Measurements from ENCODE around the gene BMERB1. TPM values are rescaled to one million over a fixed set of nuclear protein-coding genes. Genes with fewer than 3 reads are reported as not detected.

The BMERB1 gene
- total and polyA plus RNA-seq, 2 donors: 6.0 to 9.1 TPM

DNA sequence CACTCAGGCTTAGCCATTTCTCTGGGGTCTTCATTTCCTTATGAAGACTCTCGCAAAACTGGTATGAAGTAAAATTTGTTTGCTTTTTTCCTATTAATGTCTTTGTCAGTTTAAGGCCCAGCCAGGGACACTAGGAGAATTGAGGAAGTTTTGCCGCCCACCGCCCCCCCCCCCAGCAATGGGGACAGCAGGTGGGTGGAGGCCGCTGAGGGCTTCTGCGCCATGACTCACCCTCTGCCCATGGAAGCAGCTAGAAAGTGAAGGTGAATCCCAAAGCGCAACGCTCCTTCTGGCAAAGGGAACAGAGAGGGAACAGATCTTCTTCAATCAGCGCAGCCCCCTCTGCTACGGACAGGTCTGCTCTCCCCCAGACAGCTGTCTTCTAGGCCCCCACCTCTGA lies 158.8 kb downstream of the BMERB1 start:
- WGBS: 91% methylated on average over 9 of the region's 9 CpGs
- no peak overlapping the region for H3K27ac ChIP-seq (ENCODE audit: low read depth in 1 of 2, low read length in 1 of 2)
- H3K4me1 ChIP-seq (ENCODE audit: control insufficient read depth in 2 of 2, insufficient read depth in 2 of 2, low read length in 2 of 2): peaks cover 0 to 2% of the 10 kb centered on the region in 2 donors
- H3K36me3 ChIP-seq (ENCODE audit: control insufficient read depth in 2 of 2, insufficient read depth in 2 of 2, low read length in 1 of 2): peaks cover 38 to 56% of the 10 kb centered on the region in 2 donors
- no peaks in the 10 kb centered on the region for H3K27me3 ChIP-seq (ENCODE audit: control insufficient read depth in 2 of 2, insufficient read depth in 1 of 2, low read length in 1 of 2)
- no peak for DNase-seq (ENCODE audit: low read depth in 6 of 9, low spot score in 9 of 9)
- H3K4me3 ChIP-seq (ENCODE audit: low read length in 2 of 2): no peak overlapping the region
- H3K9me3 ChIP-seq (ENCODE audit: control insufficient read depth in 2 of 2, insufficient read depth in 1 of 2, low read length in 1 of 2): no peaks in the 10 kb centered on the region

DNA sequence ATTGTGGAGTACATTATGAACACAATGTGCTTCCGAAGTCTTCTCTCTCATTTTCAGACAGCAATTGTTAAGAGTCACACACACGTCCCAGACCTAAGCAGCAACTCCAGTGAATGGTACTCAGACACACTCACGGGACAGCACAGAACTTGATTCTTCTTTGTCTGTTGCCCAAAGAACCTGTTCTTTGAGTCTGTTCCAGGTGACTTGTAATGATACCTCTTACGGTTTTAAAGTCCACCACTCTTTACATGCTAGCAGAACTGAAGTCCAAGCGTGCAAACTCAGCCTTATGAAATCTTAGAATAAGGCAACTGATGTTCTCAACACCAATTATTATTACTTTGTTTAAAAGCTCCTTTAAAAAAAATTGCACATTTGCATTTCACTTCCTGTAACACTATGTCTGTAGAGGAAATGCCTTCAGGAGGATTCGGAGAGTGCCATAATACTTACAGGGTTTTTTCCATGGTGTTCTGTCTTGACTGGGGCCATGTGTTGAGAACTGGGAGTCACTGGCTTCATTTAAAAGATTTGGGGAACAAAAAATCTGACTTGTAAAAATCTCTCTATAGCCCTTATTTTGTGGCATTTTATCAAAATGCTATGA lies 160.4 kb downstream of the BMERB1 start:
- peaks cover 0 to 2% of the 10 kb centered on the region in 2 donors for H3K4me1 ChIP-seq (ENCODE audit: control insufficient read depth in 2 of 2, insufficient read depth in 2 of 2, low read length in 2 of 2)
- no peaks in the 10 kb centered on the region for H3K9me3 ChIP-seq (ENCODE audit: control insufficient read depth in 2 of 2, insufficient read depth in 1 of 2, low read length in 1 of 2)
- H3K27ac ChIP-seq (ENCODE audit: low read depth in 1 of 2, low read length in 1 of 2): peak overlapping the region in 1 of 2 donors; percentile 18
- 95% methylated on average over 6 of the region's 6 CpGs for WGBS
- peaks cover 50 to 64% of the 10 kb centered on the region in 2 donors for H3K36me3 ChIP-seq (ENCODE audit: control insufficient read depth in 2 of 2, insufficient read depth in 2 of 2, low read length in 1 of 2)
- no peak for DNase-seq (ENCODE audit: low read depth in 6 of 9, low spot score in 9 of 9)
- no peak overlapping the region for H3K4me3 ChIP-seq (ENCODE audit: low read length in 2 of 2)
- H3K27me3 ChIP-seq (ENCODE audit: control insufficient read depth in 2 of 2, insufficient read depth in 1 of 2, low read length in 1 of 2): no peaks in the 10 kb centered on the region

DNA sequence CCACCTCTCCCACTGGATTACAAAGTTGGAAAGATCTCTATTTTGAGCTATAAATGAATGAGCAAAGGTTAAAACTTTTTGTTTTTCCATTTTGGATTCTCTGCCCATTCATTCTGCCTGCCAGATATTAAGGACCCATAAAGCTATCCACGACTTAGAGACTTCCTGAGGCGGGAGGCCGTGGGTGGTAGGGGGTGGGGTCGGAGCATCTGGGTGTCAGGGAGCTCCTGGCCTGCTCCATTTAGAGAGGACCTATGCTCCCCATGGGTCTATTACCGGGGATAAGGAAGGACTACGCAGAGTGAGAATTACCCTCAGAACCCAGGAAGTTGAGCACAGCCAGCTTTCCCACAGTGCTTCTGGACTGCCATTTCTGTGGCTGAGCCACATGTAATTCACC lies 162.7 kb downstream of the BMERB1 start:
- 94% methylated on average over 6 of the region's 6 CpGs for WGBS
- Histone ChIP-seq H3K4me1 (ENCODE audit: control insufficient read depth in 2 of 2, insufficient read depth in 2 of 2, low read length in 2 of 2) (no peaks in the 10 kb centered on the region), H3K27me3 (ENCODE audit: control insufficient read depth in 2 of 2, insufficient read depth in 1 of 2, low read length in 1 of 2) (no peaks in the 10 kb centered on the region), H3K36me3 (ENCODE audit: control insufficient read depth in 2 of 2, insufficient read depth in 2 of 2, low read length in 1 of 2) (peaks cover 70 to 82% of the 10 kb centered on the region in 2 donors), H3K27ac (ENCODE audit: low read depth in 1 of 2, low read length in 1 of 2) (no peak overlapping the region), H3K4me3 (ENCODE audit: low read length in 2 of 2) (no peak overlapping the region), H3K9me3 (ENCODE audit: control insufficient read depth in 2 of 2, insufficient read depth in 1 of 2, low read length in 1 of 2) (no peaks in the 10 kb centered on the region)
- no peak for DNase-seq (ENCODE audit: low read depth in 6 of 9, low spot score in 9 of 9)

DNA sequence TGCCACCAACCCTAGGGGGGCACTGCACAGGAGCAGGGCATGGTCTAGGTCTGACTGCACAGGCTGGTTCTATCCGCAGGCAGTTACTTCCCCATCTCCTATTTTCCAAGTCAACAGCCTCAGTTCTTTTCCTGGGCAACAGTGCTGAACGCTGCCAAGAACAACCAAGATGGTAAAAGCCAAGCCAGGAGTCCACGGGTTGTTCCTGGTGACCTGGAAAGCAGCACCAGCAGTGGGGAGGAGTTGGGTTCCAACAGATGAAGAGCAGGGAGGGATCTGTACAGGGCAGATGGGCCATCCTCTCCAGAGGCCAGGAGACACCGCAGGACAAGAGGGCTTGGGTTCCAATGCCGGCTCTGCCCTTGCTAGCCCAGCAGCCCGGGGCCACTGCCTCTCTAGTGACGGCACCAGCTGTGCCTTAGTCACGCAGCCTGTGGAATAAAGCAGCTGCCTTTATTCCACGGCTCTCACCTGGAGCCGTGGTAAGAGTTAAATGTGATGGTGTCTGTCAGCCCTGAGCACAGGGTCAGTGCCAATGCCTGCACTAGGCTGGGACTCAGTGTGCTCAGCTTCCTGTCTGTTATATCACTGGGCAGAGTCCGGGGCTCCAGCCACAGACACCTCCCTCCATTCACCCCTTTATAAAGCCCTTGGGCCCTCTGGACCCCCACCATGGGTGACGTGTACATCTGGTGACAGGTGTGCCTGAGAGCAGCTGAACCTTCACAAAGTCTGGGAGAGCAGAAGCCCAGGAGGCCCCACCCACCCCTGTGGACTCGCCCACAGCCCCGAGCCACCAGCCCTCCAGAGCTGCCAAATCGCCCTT lies 163.6 kb downstream of the BMERB1 start:
- H3K4me1 ChIP-seq (ENCODE audit: control insufficient read depth in 2 of 2, insufficient read depth in 2 of 2, low read length in 2 of 2): no peaks in the 10 kb centered on the region
- H3K4me3 ChIP-seq (ENCODE audit: low read length in 2 of 2): no peak overlapping the region
- H3K27ac ChIP-seq (ENCODE audit: low read depth in 1 of 2, low read length in 1 of 2): no peak overlapping the region
- no peak for DNase-seq (ENCODE audit: low read depth in 6 of 9, low spot score in 9 of 9)
- no peaks in the 10 kb centered on the region for H3K27me3 ChIP-seq (ENCODE audit: control insufficient read depth in 2 of 2, insufficient read depth in 1 of 2, low read length in 1 of 2)
- no peaks in the 10 kb centered on the region for H3K9me3 ChIP-seq (ENCODE audit: control insufficient read depth in 2 of 2, insufficient read depth in 1 of 2, low read length in 1 of 2)
- H3K36me3 ChIP-seq (ENCODE audit: control insufficient read depth in 2 of 2, insufficient read depth in 2 of 2, low read length in 1 of 2): peaks cover 79 to 83% of the 10 kb centered on the region in 2 donors
- 99% methylated on average over 15 of the region's 15 CpGs for WGBS

DNA sequence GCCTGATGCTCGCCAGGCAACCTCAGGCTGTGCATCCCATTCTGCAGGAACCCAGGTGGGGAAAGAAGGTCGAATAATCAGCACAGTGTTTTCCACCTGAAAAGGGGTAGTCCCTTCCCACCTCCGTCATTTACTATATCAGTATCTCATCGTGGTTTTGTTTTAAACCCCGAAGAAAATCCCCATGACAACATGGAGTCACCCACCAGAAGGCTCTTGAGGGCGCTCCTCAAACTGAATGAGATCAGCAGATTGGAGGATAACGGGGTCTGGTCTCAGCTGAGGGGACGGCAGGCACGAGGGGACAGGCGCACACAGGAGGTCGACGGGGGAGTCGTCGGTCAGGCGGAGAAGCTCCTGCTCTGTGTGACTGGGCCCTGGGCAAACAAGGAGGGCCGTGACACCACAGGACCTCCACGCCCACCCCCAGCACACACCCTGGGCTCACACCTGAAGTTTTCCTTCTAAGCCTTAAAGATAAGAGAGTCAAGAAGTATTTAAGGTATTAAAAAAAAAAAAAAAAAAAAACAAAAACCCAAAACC lies 164.3 kb downstream of the BMERB1 start:
- Histone ChIP-seq H3K9me3 (ENCODE audit: control insufficient read depth in 2 of 2, insufficient read depth in 1 of 2, low read length in 1 of 2) (no peaks in the 10 kb centered on the region), H3K4me1 (ENCODE audit: control insufficient read depth in 2 of 2, insufficient read depth in 2 of 2, low read length in 2 of 2) (no peaks in the 10 kb centered on the region), H3K36me3 (ENCODE audit: control insufficient read depth in 2 of 2, insufficient read depth in 2 of 2, low read length in 1 of 2) (peaks cover 79 to 80% of the 10 kb centered on the region in 2 donors), H3K27me3 (ENCODE audit: control insufficient read depth in 2 of 2, insufficient read depth in 1 of 2, low read length in 1 of 2) (no peaks in the 10 kb centered on the region), H3K4me3 (ENCODE audit: low read length in 2 of 2) (no peak overlapping the region), H3K27ac (ENCODE audit: low read depth in 1 of 2, low read length in 1 of 2) (no peak overlapping the region)
- 96% methylated on average over 17 of the region's 17 CpGs for WGBS
- DNase-seq (ENCODE audit: low read depth in 6 of 9, low spot score in 9 of 9): no peak

DNA sequence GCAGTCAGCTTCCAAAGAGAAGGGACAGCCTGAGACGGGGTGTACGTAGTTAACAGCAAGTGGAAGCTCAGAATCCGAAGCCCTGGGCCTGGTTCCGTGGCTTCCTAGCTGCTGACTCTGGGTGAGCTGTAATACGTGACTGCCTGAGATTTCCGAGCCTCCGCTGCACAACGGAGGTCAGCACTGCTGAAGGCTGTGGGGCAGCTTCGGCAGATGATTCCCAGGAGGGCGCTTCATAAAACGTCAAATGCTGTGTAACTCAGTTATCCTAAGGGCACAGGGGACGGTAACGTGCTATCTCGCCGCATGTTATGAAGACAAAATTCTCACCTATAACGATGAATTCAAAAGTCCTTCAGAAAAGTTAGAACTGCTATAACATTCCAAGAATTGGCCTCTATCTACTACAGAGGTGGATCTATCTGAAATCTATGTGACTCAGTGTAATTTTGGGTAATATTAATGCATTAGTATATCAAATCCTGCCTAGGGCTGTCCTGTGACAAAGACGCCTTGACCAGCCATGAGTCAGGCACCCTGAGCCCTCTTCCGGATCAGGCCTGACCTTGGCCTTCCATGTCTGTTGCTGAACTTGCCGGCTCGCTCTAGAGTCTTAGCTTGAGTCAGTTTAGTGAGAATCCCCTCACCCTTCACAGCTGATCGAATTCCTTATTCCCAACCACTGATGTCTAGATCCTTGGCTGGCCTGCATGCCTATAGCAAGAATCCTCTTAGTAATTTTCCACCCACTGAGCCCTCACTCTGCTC lies 165.1 kb downstream of the BMERB1 start:
- no peaks in the 10 kb centered on the region for H3K4me1 ChIP-seq (ENCODE audit: control insufficient read depth in 2 of 2, insufficient read depth in 2 of 2, low read length in 2 of 2)
- H3K36me3 ChIP-seq (ENCODE audit: control insufficient read depth in 2 of 2, insufficient read depth in 2 of 2, low read length in 1 of 2): peaks cover 86 to 87% of the 10 kb centered on the region in 2 donors
- no peaks in the 10 kb centered on the region for H3K9me3 ChIP-seq (ENCODE audit: control insufficient read depth in 2 of 2, insufficient read depth in 1 of 2, low read length in 1 of 2)

DNA sequence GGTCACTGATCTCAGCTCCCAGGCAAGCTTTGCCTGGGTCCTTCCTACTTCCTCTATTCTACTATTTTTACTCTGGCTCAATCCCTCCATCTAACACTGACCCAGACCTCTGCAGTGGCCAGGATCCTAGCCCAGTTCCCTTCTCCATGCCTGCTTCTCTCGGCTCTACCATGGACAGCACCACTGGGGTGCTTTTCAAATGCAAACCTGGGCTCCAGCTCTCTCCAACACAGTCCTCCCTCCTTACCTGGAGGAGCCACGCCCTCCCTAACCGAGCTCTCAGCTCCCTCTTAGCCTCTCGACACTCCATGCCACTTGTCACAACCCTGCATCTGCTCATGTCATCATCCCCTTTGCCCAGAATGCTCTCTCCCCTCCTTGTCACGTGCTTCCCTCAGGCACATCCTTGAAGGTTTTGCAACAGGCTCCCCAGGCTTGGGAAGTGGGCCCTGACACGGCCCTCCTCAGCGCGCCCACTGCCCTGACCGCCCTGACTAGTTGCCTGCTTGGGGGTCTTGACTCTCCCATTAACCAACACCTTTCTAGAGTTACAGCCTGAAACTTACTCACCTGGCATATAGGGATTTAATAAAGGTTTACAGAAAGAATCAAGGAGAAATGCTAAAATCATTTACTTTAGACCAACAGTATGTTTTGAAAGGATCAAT lies 167.0 kb downstream of the BMERB1 start:
- Histone ChIP-seq H3K27me3 (ENCODE audit: control insufficient read depth in 2 of 2, insufficient read depth in 1 of 2, low read length in 1 of 2) (no peaks in the 10 kb centered on the region), H3K27ac (ENCODE audit: low read depth in 1 of 2, low read length in 1 of 2) (no peak overlapping the region), H3K4me1 (ENCODE audit: control insufficient read depth in 2 of 2, insufficient read depth in 2 of 2, low read length in 2 of 2) (no peaks in the 10 kb centered on the region), H3K4me3 (ENCODE audit: low read length in 2 of 2) (no peak overlapping the region), H3K9me3 (ENCODE audit: control insufficient read depth in 2 of 2, insufficient read depth in 1 of 2, low read length in 1 of 2) (no peaks in the 10 kb centered on the region), H3K36me3 (ENCODE audit: control insufficient read depth in 2 of 2, insufficient read depth in 2 of 2, low read length in 1 of 2) (peaks cover 91 to 92% of the 10 kb centered on the region in 2 donors)
- 96% methylated on average over 9 of the region's 9 CpGs for WGBS
- no peak for DNase-seq (ENCODE audit: low read depth in 6 of 9, low spot score in 9 of 9)

More for the DNA sequence above, 165.1 kb downstream of the BMERB1 start:
- DNase-seq (ENCODE audit: low read depth in 6 of 9, low spot score in 9 of 9): no peak
- no peaks in the 10 kb centered on the region for H3K27me3 ChIP-seq (ENCODE audit: control insufficient read depth in 2 of 2, insufficient read depth in 1 of 2, low read length in 1 of 2)
- H3K27ac ChIP-seq (ENCODE audit: low read depth in 1 of 2, low read length in 1 of 2): no peak overlapping the region
- 98% methylated on average over 21 of the region's 21 CpGs for WGBS
- no peak overlapping the region for H3K4me3 ChIP-seq (ENCODE audit: low read length in 2 of 2)

DNA sequence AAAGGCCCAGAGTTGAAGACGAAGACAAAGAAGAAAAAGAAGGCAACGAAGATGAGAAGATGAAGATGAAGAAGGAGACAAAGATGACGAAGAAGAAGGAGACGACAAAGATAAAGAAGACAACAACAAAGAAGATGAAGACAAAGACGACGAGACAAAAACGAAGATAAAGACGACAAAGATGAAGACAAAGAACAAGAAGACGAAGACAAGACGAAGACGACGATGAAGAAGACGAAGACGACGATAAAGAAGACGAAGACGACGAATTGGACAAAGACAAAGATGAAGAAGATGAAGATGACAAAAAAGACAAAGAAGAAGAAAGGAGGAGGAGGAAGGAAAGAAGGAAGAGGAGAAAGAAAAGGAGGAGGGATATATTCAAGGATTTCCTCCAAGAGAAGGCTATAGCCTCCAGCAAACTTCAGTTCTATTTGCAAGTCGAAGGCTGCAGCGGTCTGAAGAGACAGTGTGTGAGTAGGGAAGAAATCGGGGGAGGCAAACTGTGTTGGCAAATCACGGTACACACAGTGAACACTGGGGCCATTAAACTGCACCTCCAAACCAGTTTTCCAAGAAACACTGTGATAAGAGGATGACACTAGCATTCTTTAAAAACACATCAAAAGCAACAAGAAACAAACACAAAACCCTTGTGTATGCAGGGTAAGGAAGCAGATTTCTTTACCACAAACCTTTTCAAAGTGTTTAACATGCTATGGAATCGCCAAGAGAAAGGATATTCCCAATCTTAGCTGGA lies 168.1 kb downstream of the BMERB1 start:
- Histone ChIP-seq H3K27me3 (ENCODE audit: control insufficient read depth in 2 of 2, insufficient read depth in 1 of 2, low read length in 1 of 2) (no peaks in the 10 kb centered on the region), H3K36me3 (ENCODE audit: control insufficient read depth in 2 of 2, insufficient read depth in 2 of 2, low read length in 1 of 2) (peaks cover 89 to 92% of the 10 kb centered on the region in 2 donors), H3K9me3 (ENCODE audit: control insufficient read depth in 2 of 2, insufficient read depth in 1 of 2, low read length in 1 of 2) (no peaks in the 10 kb centered on the region), H3K4me1 (ENCODE audit: control insufficient read depth in 2 of 2, insufficient read depth in 2 of 2, low read length in 2 of 2) (no peaks in the 10 kb centered on the region), H3K27ac (ENCODE audit: low read depth in 1 of 2, low read length in 1 of 2) (no peak overlapping the region), H3K4me3 (ENCODE audit: low read length in 2 of 2) (no peak overlapping the region)
- DNase-seq (ENCODE audit: low read depth in 6 of 9, low spot score in 9 of 9): no peak
- WGBS: 99% methylated on average over 23 of the region's 23 CpGs

Measured in thymus (tissue), 11 donors.